ENCODE results near the gene WIPI1.

Gene WIPI1

GRCh38 chr17:68491381-68492231 lies 34.3 kb upstream of the WIPI1 start:
- Histone ChIP-seq H2BK12ac (ENCODE audit: low read length in 2 of 2) (peak overlapping the region in 1 of 2 experiments; percentile 64), H3K4me2 (ENCODE audit: low read length, poor library complexity, severe bottlenecking) (no peak overlapping the region), H3K27ac (ENCODE audit: low read length, poor library complexity, severe bottlenecking) (no peak overlapping the region), H2AK5ac (ENCODE audit: low read length, severe bottlenecking) (no peak overlapping the region), H4K8ac (ENCODE audit: low read length) (no peak overlapping the region), H2AFZ (ENCODE audit: low read depth, low read length) (no peak overlapping the region), H3K4me1 (ENCODE audit: control insufficient read depth, insufficient read depth, low read depth, low read length) (no peaks in the 10 kb centered on the region), H3K79me1 (replicated peaks; ENCODE audit: low read length, poor library complexity, severe bottlenecking) (no peaks in the 10 kb centered on the region), H3K4ac (ENCODE audit: low read depth in 1 of 2, low read length in 2 of 2) (no peak overlapping the region), H3K27me3 (ENCODE audit: control insufficient read depth in 1 of 2, insufficient read depth in 1 of 2, low read length in 2 of 2) (peaks cover 0 to 2% of the 10 kb centered on the region in 2 experiments), H4K91ac (ENCODE audit: low read length) (no peak overlapping the region), H2BK120ac (ENCODE audit: low read depth, low read length) (no peak overlapping the region), H3K14ac (ENCODE audit: low read length in 2 of 2) (no peak overlapping the region), H3K4me3 (ENCODE audit: insufficient read depth in 1 of 2, low read depth in 1 of 2, low read length in 2 of 2) (no peak overlapping the region), H2BK5ac (ENCODE audit: low read depth, low read length, poor library complexity, severe bottlenecking) (no peak overlapping the region), H3K23ac (ENCODE audit: low read length in 2 of 2) (no peak overlapping the region), H3K36me3 (ENCODE audit: control insufficient read depth in 1 of 2, insufficient read depth in 2 of 2, low read depth in 1 of 2, low read length in 2 of 2) (no peaks in the 10 kb centered on the region), H3K18ac (ENCODE audit: low read depth in 1 of 2, low read length in 2 of 2) (no peak overlapping the region), H2BK15ac (ENCODE audit: low read depth, poor library complexity, severe bottlenecking) (no peak overlapping the region), H3K9me3 (ENCODE audit: control insufficient read depth, low read length) (no peaks in the 10 kb centered on the region), H3K9ac (ENCODE audit: low read length) (no peak overlapping the region)
- no peak for DNase-seq
- WGBS = 66% methylated on average over 11 of the region's 12 CpGs

DNA sequence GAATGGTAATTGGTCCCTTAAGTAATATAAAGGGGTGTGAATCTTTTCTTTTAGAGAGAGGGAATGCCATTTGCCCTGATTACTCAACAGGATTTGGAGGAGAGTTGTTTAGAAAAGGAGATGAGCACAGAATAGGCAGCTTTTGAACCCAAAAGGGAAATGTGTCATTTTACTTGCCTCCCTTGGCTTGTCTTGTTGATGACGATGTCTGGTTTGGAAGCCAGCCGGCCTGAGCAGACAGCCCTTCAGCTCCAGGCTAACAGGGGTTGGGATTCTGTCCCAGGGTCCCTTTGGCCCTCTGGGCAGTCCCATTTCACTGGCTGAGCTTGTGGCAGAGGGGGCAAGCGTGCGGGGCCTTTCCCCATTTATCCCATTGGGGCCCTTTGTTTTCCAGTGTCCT lies 32.6 kb upstream of the WIPI1 start:
- Histone ChIP-seq H3K9me3 (ENCODE audit: control insufficient read depth, low read length) (no peaks in the 10 kb centered on the region), H2AFZ (ENCODE audit: low read depth, low read length) (no peak overlapping the region), H3K79me1 (replicated peaks; ENCODE audit: low read length, poor library complexity, severe bottlenecking) (no peaks in the 10 kb centered on the region), H3K27me3 (ENCODE audit: control insufficient read depth in 1 of 2, insufficient read depth in 1 of 2, low read length in 2 of 2) (peaks cover 0 to 5% of the 10 kb centered on the region in 2 experiments), H3K4me1 (ENCODE audit: control insufficient read depth, insufficient read depth, low read depth, low read length) (no peaks in the 10 kb centered on the region), H3K4me2 (ENCODE audit: low read length, poor library complexity, severe bottlenecking) (no peak overlapping the region), H2BK5ac (ENCODE audit: low read depth, low read length, poor library complexity, severe bottlenecking) (no peak overlapping the region), H4K8ac (ENCODE audit: low read length) (no peak overlapping the region), H2BK15ac (ENCODE audit: low read depth, poor library complexity, severe bottlenecking) (no peak overlapping the region), H3K4me3 (ENCODE audit: insufficient read depth in 1 of 2, low read depth in 1 of 2, low read length in 2 of 2) (no peak overlapping the region), H3K4ac (ENCODE audit: low read depth in 1 of 2, low read length in 2 of 2) (no peak overlapping the region), H2AK5ac (ENCODE audit: low read length, severe bottlenecking) (no peak overlapping the region), H3K23ac (ENCODE audit: low read length in 2 of 2) (no peak overlapping the region), H2BK120ac (ENCODE audit: low read depth, low read length) (no peak overlapping the region), H2BK12ac (ENCODE audit: low read length in 2 of 2) (no peak overlapping the region), H3K9ac (ENCODE audit: low read length) (no peak overlapping the region), H3K27ac (ENCODE audit: low read length, poor library complexity, severe bottlenecking) (no peak overlapping the region), H3K14ac (ENCODE audit: low read length in 2 of 2) (no peak overlapping the region), H3K18ac (ENCODE audit: low read depth in 1 of 2, low read length in 2 of 2) (no peak overlapping the region), H3K36me3 (ENCODE audit: control insufficient read depth in 1 of 2, insufficient read depth in 2 of 2, low read depth in 1 of 2, low read length in 2 of 2) (no peaks in the 10 kb centered on the region), H4K91ac (ENCODE audit: low read length) (no peak overlapping the region)
- no peak for DNase-seq
- 68% methylated on average over 4 of the region's 4 CpGs for WGBS

DNA sequence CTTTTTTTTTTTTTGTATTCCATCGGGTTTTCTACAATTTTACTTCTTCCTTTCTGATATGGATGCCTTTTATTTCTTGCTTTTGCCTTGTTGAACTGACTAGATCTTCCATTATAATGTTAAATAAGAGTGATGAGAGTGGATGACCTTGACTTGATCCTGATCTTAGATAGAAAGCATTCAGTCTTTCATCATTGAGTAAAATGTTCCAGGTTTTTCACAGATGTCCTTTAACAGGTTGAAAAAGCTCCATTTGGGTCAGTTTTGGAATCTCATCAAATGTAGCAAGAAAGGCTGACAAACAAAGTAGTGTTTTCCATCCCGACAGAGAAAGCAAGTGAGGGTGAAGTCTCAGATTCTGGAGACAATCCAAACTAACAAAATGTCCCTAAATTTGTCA lies 27.2 kb upstream of the WIPI1 start:
- Histone ChIP-seq H2AFZ (ENCODE audit: low read depth, low read length) (no peak overlapping the region), H3K14ac (ENCODE audit: low read length in 2 of 2) (no peak overlapping the region), H2BK5ac (ENCODE audit: low read depth, low read length, poor library complexity, severe bottlenecking) (no peak overlapping the region), H3K27ac (ENCODE audit: low read length, poor library complexity, severe bottlenecking) (no peak overlapping the region), H3K4me1 (ENCODE audit: control insufficient read depth, insufficient read depth, low read depth, low read length) (no peaks in the 10 kb centered on the region), H3K18ac (ENCODE audit: low read depth in 1 of 2, low read length in 2 of 2) (no peak overlapping the region), H3K36me3 (ENCODE audit: control insufficient read depth in 1 of 2, insufficient read depth in 2 of 2, low read depth in 1 of 2, low read length in 2 of 2) (no peaks in the 10 kb centered on the region), H2BK12ac (ENCODE audit: low read length in 2 of 2) (no peak overlapping the region), H3K27me3 (ENCODE audit: control insufficient read depth in 1 of 2, insufficient read depth in 1 of 2, low read length in 2 of 2) (peaks cover 0 to 10% of the 10 kb centered on the region in 2 experiments), H3K4me3 (ENCODE audit: insufficient read depth in 1 of 2, low read depth in 1 of 2, low read length in 2 of 2) (no peak overlapping the region), H3K9me3 (ENCODE audit: control insufficient read depth, low read length) (no peaks in the 10 kb centered on the region), H3K4ac (ENCODE audit: low read depth in 1 of 2, low read length in 2 of 2) (no peak overlapping the region), H3K9ac (ENCODE audit: low read length) (no peak overlapping the region), H4K91ac (ENCODE audit: low read length) (no peak overlapping the region), H3K23ac (ENCODE audit: low read length in 2 of 2) (no peak overlapping the region), H2AK5ac (ENCODE audit: low read length, severe bottlenecking) (no peak overlapping the region), H4K8ac (ENCODE audit: low read length) (no peak overlapping the region), H3K4me2 (ENCODE audit: low read length, poor library complexity, severe bottlenecking) (no peak overlapping the region), H2BK15ac (ENCODE audit: low read depth, poor library complexity, severe bottlenecking) (no peak overlapping the region), H3K79me1 (replicated peaks; ENCODE audit: low read length, poor library complexity, severe bottlenecking) (no peaks in the 10 kb centered on the region), H2BK120ac (ENCODE audit: low read depth, low read length) (no peak overlapping the region)
- 93% methylated on average over 1 of the region's 2 CpGs for WGBS
- DNase-seq = no peak

DNA sequence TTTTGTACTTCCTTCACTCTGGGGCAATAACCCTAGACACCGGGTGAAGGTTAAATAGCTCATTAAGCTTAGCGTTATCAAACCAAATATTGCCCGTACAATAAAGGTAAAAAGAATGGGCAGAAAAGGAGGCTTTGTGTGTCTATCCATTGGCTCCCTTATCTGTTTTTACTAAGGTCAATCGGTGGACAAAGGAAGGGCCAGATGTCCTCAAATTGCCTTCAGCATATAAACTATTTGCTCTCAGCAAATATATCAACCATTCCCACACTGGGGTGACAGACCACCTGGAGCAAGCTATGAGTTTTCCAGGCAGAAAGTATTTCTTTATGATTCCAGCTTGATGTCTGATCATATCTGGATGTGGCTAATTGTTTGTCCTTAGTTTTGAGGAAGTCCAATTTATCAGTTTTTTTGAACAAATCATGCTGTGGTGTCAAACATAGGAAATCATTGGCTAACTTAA lies 25.3 kb upstream of the WIPI1 start:
- no peak for DNase-seq
- WGBS = 98% methylated on average over 4 of the region's 4 CpGs
- no peak overlapping the region for H3K9ac ChIP-seq (ENCODE audit: low read length)
- no peak overlapping the region for H3K4me3 ChIP-seq (ENCODE audit: insufficient read depth in 1 of 2, low read depth in 1 of 2, low read length in 2 of 2)
- no peak overlapping the region for H2BK5ac ChIP-seq (ENCODE audit: low read depth, low read length, poor library complexity, severe bottlenecking)
- no peak overlapping the region for H3K14ac ChIP-seq (ENCODE audit: low read length in 2 of 2)
- no peaks in the 10 kb centered on the region for H3K4me1 ChIP-seq (ENCODE audit: control insufficient read depth, insufficient read depth, low read depth, low read length)
- H4K8ac ChIP-seq (ENCODE audit: low read length) = no peak overlapping the region
- H3K4ac ChIP-seq (ENCODE audit: low read depth in 1 of 2, low read length in 2 of 2) = no peak overlapping the region
- no peak overlapping the region for H4K91ac ChIP-seq (ENCODE audit: low read length)
- no peak overlapping the region for H2BK120ac ChIP-seq (ENCODE audit: low read depth, low read length)
- H3K18ac ChIP-seq (ENCODE audit: low read depth in 1 of 2, low read length in 2 of 2) = no peak overlapping the region
- H3K4me2 ChIP-seq (ENCODE audit: low read length, poor library complexity, severe bottlenecking) = no peak overlapping the region
- no peak overlapping the region for H2BK15ac ChIP-seq (ENCODE audit: low read depth, poor library complexity, severe bottlenecking)
- H3K36me3 ChIP-seq (ENCODE audit: control insufficient read depth in 1 of 2, insufficient read depth in 2 of 2, low read depth in 1 of 2, low read length in 2 of 2) = no peaks in the 10 kb centered on the region
- H3K27ac ChIP-seq (ENCODE audit: low read length, poor library complexity, severe bottlenecking) = no peak overlapping the region
- no peak overlapping the region for H2AK5ac ChIP-seq (ENCODE audit: low read length, severe bottlenecking)
- H3K9me3 ChIP-seq (ENCODE audit: control insufficient read depth, low read length) = no peaks in the 10 kb centered on the region
- no peaks in the 10 kb centered on the region for H3K79me1 ChIP-seq (replicated peaks; ENCODE audit: low read length, poor library complexity, severe bottlenecking)
- H3K23ac ChIP-seq (ENCODE audit: low read length in 2 of 2) = no peak overlapping the region
- H2AFZ ChIP-seq (ENCODE audit: low read depth, low read length) = no peak overlapping the region
- H2BK12ac ChIP-seq (ENCODE audit: low read length in 2 of 2) = no peak overlapping the region
- H3K27me3 ChIP-seq (ENCODE audit: control insufficient read depth in 1 of 2, insufficient read depth in 1 of 2, low read length in 2 of 2) = peaks cover 0 to 10% of the 10 kb centered on the region in 2 experiments
